ENCODE data around the gene SYTL4. TPM values are rescaled to one million over a fixed set of nuclear protein-coding genes. Genes with fewer than 3 reads are reported as not detected.

Gene SYTL4
- total RNA-seq, 1 experiment from 2014 or later, result 3.1 TPM

GRCh38 chrX:100648458-100649417 lies 83.2 kb downstream of the SYTL4 start:
- peak; percentile 42 for DNase-seq (ENCODE audit: low read depth)

- DNase-seq (ENCODE audit: low read depth), result no peak
These were observed 84.2 kb downstream of the SYTL4 start for GRCh38 chrX:100647739-100648138.

- no peak for DNase-seq (ENCODE audit: low read depth)
These were observed 84.8 kb downstream of the SYTL4 start for GRCh38 chrX:100647095-100647494.

GRCh38 chrX:100645106-100645505 lies 86.8 kb downstream of the SYTL4 start:
- peak; percentile 28 for DNase-seq (ENCODE audit: low read depth)

GRCh38 chrX:100643956-100644860 lies 87.7 kb downstream of the SYTL4 start, which contains the start of gene SRPX2:
SRPX2 (plus strand) TSS chrX:100644199; CDS start chrX:100646323, 2,124 bp downstream.
- peak; percentile 75 for DNase-seq (ENCODE audit: low read depth)

- DNase-seq (ENCODE audit: low read depth), result no peak
These were observed 88.7 kb downstream of the SYTL4 start for GRCh38 chrX:100643212-100643611.

GRCh38 chrX:100642290-100642689 lies 89.6 kb downstream of the SYTL4 start:
- no peak for DNase-seq (ENCODE audit: low read depth)

- DNase-seq (ENCODE audit: low read depth), result peak; percentile 86
These were observed 95.5 kb downstream of the SYTL4 start, which contains the start of gene TSPAN6 for GRCh38 chrX:100636321-100636991. TSPAN6 (minus strand) TSS chrX:100636806; CDS start chrX:100636694, 112 bp downstream.

- no peak for DNase-seq (ENCODE audit: low read depth)
These were observed 96.0 kb downstream of the SYTL4 start for GRCh38 chrX:100635989-100636320.

- DNase-seq (ENCODE audit: low read depth), result no peak
These were observed 96.9 kb downstream of the SYTL4 start for GRCh38 chrX:100635040-100635439.

GRCh38 chrX:100625985-100626491 lies 105.9 kb downstream of the SYTL4 start:
- DNase-seq (ENCODE audit: low read depth), result no peak

Other genes with a start within 250 kb of the SYTL4 start
- not detected in 2 replicates for gene TNMD, start 147.2 kb downstream of the SYTL4 start, total RNA-seq (2014; rRNA removed; shearing (Covaris generic))
- 36.3 and 39.1 TPM in 2 replicates for gene TSPAN6, start 95.3 kb downstream of the SYTL4 start, total RNA-seq (2014; rRNA removed; shearing (Covaris generic))
- gene SRPX2, start 87.9 kb downstream of the SYTL4 start, total RNA-seq (2014; rRNA removed; shearing (Covaris generic)), result 21.7 and 30.6 TPM in 2 replicates
- 55.1 and 60.3 TPM in 2 replicates for gene CSTF2, start 88.3 kb upstream of the SYTL4 start, total RNA-seq (2014; rRNA removed; shearing (Covaris generic))
- gene NOX1, start 142.2 kb upstream of the SYTL4 start, total RNA-seq (2014; rRNA removed; shearing (Covaris generic)), result not detected in 2 replicates
- gene XKRX, start 196.8 kb upstream of the SYTL4 start, total RNA-seq (2014; rRNA removed; shearing (Covaris generic)), result not detected in 2 replicates
- gene ARL13A, start 237.6 kb upstream of the SYTL4 start, total RNA-seq (2014; rRNA removed; shearing (Covaris generic)), result not detected in 2 replicates